GM23338 (cell line): ENCODE data around the gene LGALS7. TPM values are rescaled to one million over a fixed set of nuclear protein-coding genes. Genes with fewer than 3 reads are reported as not detected.

ENCODE experiments used
- ATAC-seq: fragments of 200-7000 bp; cut with Tn5 transposase; 3 replicates; pipeline ENCODE4 v1.9.1; 2020
- DNase-seq: peaks from one replicate; pipeline ENCODE4 v3.0.0-alpha.2; 2015; ENCODE audit warnings: low spot score
- H2AFZ ChIP-seq: fragments of 200-600 bp; sonication (generic); 2 replicates; pipeline ENCODE4 v1.8.0; 2016; ENCODE audit warnings: antibody characterized with exemption, mild to moderate bottlenecking, moderate library complexity
- H3F3A ChIP-seq: fragments of 200-600 bp; sonication (generic); replicated peaks from 2 replicates; pipeline ENCODE4 v1.8.0; 2017; ENCODE audit warnings: antibody characterized with exemption, mixed run types, low read depth
- H3K27ac ChIP-seq: fragments of 200-600 bp; sonication (generic); 2 replicates; pipeline ENCODE4 v1.6.1; 2016; ENCODE audit warnings: low read depth
- H3K27me3 ChIP-seq: fragments of 200-600 bp; sonication (generic); 2 replicates; pipeline ENCODE4 v1.8.0; 2016; ENCODE audit warnings: mild to moderate bottlenecking, mixed run types, moderate library complexity; ENCODE audit not compliant: insufficient read depth
- H3K36me3 ChIP-seq: fragments of 200-600 bp; sonication (generic); 2 replicates; pipeline ENCODE4 v1.8.0; 2016; ENCODE audit warnings: mild to moderate bottlenecking; ENCODE audit not compliant: insufficient read depth
- H3K4me1 ChIP-seq: fragments of 200-600 bp; sonication (generic); 2 replicates; pipeline ENCODE4 v1.8.0; 2016; ENCODE audit warnings: mild to moderate bottlenecking, moderate library complexity; ENCODE audit not compliant: insufficient read depth
- H3K4me2 ChIP-seq: fragments of 200-600 bp; sonication (generic); 2 replicates; pipeline ENCODE4 v1.7.1; 2017; ENCODE audit warnings: mixed run types
- H3K4me3 ChIP-seq: fragments of 200-600 bp; sonication (generic); 2 replicates; pipeline ENCODE4 v1.6.1; 2016; ENCODE audit warnings: mixed run types
- H3K79me2 ChIP-seq: fragments of 200-600 bp; sonication (generic); replicated peaks from 2 replicates; pipeline ENCODE4 v1.8.0; 2017; ENCODE audit warnings: mild to moderate bottlenecking; ENCODE audit not compliant: insufficient read depth
- H3K9me2 ChIP-seq: fragments of 200-600 bp; sonication (generic); 2 replicates; pipeline ENCODE4 v1.8.0; 2017; ENCODE audit not compliant: insufficient read depth
- H4K20me1 ChIP-seq: fragments of 200-600 bp; sonication (generic); replicated peaks from 2 replicates; pipeline ENCODE4 v1.8.0; 2017; ENCODE audit warnings: mild to moderate bottlenecking; ENCODE audit not compliant: insufficient read depth
- H3K27ac Mint-ChIP-seq: 2 replicates; pipeline ENCODE4 v1.8.0; 2020; ENCODE audit warnings: inconsistent platforms, mild to moderate bottlenecking, moderate library complexity, mixed read lengths
- H3K27me3 Mint-ChIP-seq: 3 replicates; pipeline ENCODE4 v1.8.0; 2022; ENCODE audit warnings: low read depth, mild to moderate bottlenecking, moderate library complexity, mixed read lengths, inconsistent platforms; ENCODE audit not compliant: insufficient read depth, poor library complexity
- H3K36me3 Mint-ChIP-seq: 3 replicates; pipeline ENCODE4 v1.8.0; 2021; ENCODE audit warnings: low read depth, mild to moderate bottlenecking, inconsistent platforms, moderate library complexity, mixed read lengths
- H3K4me1 Mint-ChIP-seq: 3 replicates; pipeline ENCODE4 v1.8.0; 2020; ENCODE audit warnings: mild to moderate bottlenecking, inconsistent platforms, mixed read lengths
- H3K4me3 Mint-ChIP-seq: 3 replicates; pipeline ENCODE4 v1.8.0; 2021; ENCODE audit warnings: moderate library complexity, mild to moderate bottlenecking, inconsistent platforms, mixed read lengths
- H3K9me3 Mint-ChIP-seq: 3 replicates; pipeline ENCODE4 v1.8.0; 2020; ENCODE audit warnings: moderate library complexity, mild to moderate bottlenecking, inconsistent platforms, mixed read lengths
- EZH2phosphoT487 ChIP-seq: fragments of 200-600 bp; sonication (generic); IDR thresholded peaks from one replicate; pipeline ENCODE4 v1.8.1; 2018; ENCODE audit warnings: antibody characterized with exemption; ENCODE audit not compliant: unreplicated experiment
- JUNB ChIP-seq: IDR thresholded peaks from one replicate; pipeline ENCODE4 v1.6.1; 2016; ENCODE audit warnings: antibody characterized with exemption; ENCODE audit not compliant: unreplicated experiment
- POLR2AphosphoS5 ChIP-seq: IDR thresholded peaks from 2 replicates; pipeline ENCODE4 v1.6.1; 2016; ENCODE audit warnings: antibody characterized with exemption, low read depth
- REST ChIP-seq: IDR thresholded peaks from one replicate; pipeline ENCODE4 v1.6.1; 2018; ENCODE audit warnings: antibody characterized with exemption; ENCODE audit not compliant: unreplicated experiment
- STAT1 ChIP-seq: IDR thresholded peaks from one replicate; pipeline ENCODE4 v1.6.1; 2016; ENCODE audit warnings: antibody characterized with exemption; ENCODE audit not compliant: unreplicated experiment
- polyA plus RNA-seq: library from polyadenylated mRNA; unstranded; fragments of >200 nt; fragmentation: Nextera tagmentation; extraction: Ambion mirVana; gene quantifications from 2 replicates; pipeline ENCODE4 v1.2.1, GENCODE V29; 2016
- total RNA-seq: library from RNA; depleted of rRNA; stranded (reverse); fragments of >200 nt; shearing (Covaris generic); gene quantifications from 2 replicates; pipeline ENCODE4 v1.2.3, GENCODE V29; 2014
- TF ChIP-seq, protein P1 (sequence below): fragments of 250-450 bp; sonication (Bioruptor Pico); IDR thresholded peaks from 2 replicates; pipeline ENCODE4 v1.5.0; 2020; ENCODE audit warnings: mild to moderate bottlenecking, moderate library complexity

Gene LGALS7
- total and polyA plus RNA-seq, 2 experiments from 2014 or later: 1.6 TPM; not detected in 1

DNA sequence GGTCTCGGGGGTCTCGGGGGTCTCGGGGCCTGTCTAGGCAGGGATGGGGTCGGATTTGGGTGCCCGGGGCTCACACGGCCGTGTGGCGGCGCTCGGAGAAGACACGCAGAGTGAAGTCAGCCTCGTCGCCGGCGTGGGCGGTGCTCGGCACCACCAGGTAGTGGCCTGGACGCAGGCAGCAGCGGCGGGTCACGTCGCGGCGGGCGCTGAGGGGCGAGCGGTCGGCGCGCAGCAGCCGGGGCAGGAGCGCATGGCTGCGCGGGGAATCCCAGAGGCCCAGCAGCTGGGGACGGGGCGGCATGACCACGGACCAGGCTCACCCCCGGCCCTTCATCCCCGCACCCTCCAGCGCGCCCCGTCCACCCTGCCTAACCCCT lies 37.3 kb downstream of the LGALS7 start (continued):
- no peak for TF ChIP-seq REST
- no peak for TF ChIP-seq STAT1

- DNase-seq (peak; percentile 84), ATAC-seq (peak; percentile 57)
- H3F3A ChIP-seq: peaks cover 12% of the 10 kb centered on the region; the same call in 1 of the 2 replicates
- H3K4me1 ChIP-seq: peaks cover 13% of the 10 kb centered on the region
- peaks cover 4% of the 10 kb centered on the region for H4K20me1 ChIP-seq
- H3K4me3 Mint-ChIP-seq: peak overlapping the region; percentile 75
- peaks cover 44% of the 10 kb centered on the region for H3K27me3 Mint-ChIP-seq
- H3K27ac ChIP-seq: no peak overlapping the region
- no peak overlapping the region for H3K27ac Mint-ChIP-seq
- no peaks in the 10 kb centered on the region for H3K79me2 ChIP-seq
- H3K36me3 Mint-ChIP-seq: peaks cover 24% of the 10 kb centered on the region
- no peaks in the 10 kb centered on the region for H3K9me2 ChIP-seq
- H3K36me3 ChIP-seq: peaks cover 3% of the 10 kb centered on the region
- TF ChIP-seq REST (no peak), POLR2AphosphoS5 (peak; percentile 50), JUNB (no peak), EZH2phosphoT487 (no peak)
- TF ChIP-seq, protein P1, sequence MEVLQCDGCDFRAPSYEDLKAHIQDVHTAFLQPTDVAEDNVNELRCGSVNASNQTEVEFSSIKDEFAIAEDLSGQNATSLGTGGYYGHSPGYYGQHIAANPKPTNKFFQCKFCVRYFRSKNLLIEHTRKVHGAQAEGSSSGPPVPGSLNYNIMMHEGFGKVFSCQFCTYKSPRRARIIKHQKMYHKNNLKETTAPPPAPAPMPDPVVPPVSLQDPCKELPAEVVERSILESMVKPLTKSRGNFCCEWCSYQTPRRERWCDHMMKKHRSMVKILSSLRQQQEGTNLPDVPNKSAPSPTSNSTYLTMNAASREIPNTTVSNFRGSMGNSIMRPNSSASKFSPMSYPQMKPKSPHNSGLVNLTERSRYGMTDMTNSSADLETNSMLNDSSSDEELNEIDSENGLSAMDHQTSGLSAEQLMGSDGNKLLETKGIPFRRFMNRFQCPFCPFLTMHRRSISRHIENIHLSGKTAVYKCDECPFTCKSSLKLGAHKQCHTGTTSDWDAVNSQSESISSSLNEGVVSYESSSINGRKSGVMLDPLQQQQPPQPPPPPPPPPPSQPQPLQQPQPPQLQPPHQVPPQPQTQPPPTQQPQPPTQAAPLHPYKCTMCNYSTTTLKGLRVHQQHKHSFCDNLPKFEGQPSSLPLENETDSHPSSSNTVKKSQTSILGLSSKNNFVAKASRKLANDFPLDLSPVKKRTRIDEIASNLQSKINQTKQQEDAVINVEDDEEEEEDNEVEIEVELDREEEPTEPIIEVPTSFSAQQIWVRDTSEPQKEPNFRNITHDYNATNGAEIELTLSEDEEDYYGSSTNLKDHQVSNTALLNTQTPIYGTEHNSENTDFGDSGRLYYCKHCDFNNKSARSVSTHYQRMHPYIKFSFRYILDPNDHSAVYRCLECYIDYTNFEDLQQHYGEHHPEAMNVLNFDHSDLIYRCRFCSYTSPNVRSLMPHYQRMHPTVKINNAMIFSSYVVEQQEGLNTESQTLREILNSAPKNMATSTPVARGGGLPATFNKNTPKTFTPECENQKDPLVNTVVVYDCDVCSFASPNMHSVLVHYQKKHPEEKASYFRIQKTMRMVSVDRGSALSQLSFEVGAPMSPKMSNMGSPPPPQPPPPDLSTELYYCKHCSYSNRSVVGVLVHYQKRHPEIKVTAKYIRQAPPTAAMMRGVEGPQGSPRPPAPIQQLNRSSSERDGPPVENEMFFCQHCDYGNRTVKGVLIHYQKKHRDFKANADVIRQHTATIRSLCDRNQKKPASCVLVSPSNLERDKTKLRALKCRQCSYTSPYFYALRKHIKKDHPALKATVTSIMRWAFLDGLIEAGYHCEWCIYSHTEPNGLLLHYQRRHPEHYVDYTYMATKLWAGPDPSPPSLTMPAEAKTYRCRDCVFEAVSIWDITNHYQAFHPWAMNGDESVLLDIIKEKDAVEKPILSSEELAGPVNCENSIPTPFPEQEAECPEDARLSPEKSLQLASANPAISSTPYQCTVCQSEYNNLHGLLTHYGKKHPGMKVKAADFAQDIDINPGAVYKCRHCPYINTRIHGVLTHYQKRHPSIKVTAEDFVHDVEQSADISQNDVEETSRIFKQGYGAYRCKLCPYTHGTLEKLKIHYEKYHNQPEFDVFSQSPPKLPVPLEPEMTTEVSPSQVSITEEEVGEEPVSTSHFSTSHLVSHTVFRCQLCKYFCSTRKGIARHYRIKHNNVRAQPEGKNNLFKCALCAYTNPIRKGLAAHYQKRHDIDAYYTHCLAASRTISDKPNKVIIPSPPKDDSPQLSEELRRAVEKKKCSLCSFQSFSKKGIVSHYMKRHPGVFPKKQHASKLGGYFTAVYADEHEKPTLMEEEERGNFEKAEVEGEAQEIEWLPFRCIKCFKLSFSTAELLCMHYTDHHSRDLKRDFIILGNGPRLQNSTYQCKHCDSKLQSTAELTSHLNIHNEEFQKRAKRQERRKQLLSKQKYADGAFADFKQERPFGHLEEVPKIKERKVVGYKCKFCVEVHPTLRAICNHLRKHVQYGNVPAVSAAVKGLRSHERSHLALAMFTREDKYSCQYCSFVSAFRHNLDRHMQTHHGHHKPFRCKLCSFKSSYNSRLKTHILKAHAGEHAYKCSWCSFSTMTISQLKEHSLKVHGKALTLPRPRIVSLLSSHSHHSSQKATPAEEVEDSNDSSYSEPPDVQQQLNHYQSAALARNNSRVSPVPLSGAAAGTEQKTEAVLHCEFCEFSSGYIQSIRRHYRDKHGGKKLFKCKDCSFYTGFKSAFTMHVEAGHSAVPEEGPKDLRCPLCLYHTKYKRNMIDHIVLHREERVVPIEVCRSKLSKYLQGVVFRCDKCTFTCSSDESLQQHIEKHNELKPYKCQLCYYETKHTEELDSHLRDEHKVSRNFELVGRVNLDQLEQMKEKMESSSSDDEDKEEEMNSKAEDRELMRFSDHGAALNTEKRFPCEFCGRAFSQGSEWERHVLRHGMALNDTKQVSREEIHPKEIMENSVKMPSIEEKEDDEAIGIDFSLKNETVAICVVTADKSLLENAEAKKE: no peak
- H3K4me2 ChIP-seq: peak overlapping the region; percentile 84
- peak overlapping the region; percentile 69 for H3K4me3 ChIP-seq
- H3K27me3 ChIP-seq: peaks cover 10% of the 10 kb centered on the region
- H3K4me1 Mint-ChIP-seq: peaks cover 18% of the 10 kb centered on the region
- no peak overlapping the region for H2AFZ ChIP-seq
- no peaks in the 10 kb centered on the region; the same call in 2 of the 3 replicates for H3K9me3 Mint-ChIP-seq
Measured at GRCh38 chr19:38735257-38735686, 38.0 kb downstream of the LGALS7 start.
